IMR-90 (cell line): Measurements from ENCODE around the gene PREB.

Source experiments
- CTCF ChIP-seq: conservative IDR thresholded peaks from 2 replicates; pipeline ENCODE4 v1.5.1; 2012; ENCODE audit warnings: mild to moderate bottlenecking, low read depth, low read length, improper control_type of control experiment
- POLR2A ChIP-seq: IDR thresholded peaks from 2 replicates; pipeline ENCODE4 v1.6.1; 2012; ENCODE audit warnings: mild to moderate bottlenecking, low read depth, low read length

GRCh38 chr2:27123302-27124150 lies 10.9 kb downstream of the PREB start, which contains the start of gene ABHD1:
- TF ChIP-seq CTCF: no peak
- no peak for TF ChIP-seq POLR2A
